Tibial nerve (tissue), 4 donors: ENCODE results near the gene EBF4. TPM values are rescaled to one million over a fixed set of nuclear protein-coding genes. Genes with fewer than 3 reads are reported as not detected.

ENCODE experiments used
- DNase-seq, 2 donors: peaks; one replicate each; pipeline ENCODE4 v3.0.0-alpha.2; 2019; ENCODE audit warnings: low spot score in 2 of 2
- H3K27ac ChIP-seq, 4 donors: fragments of 200-600 bp; sonication (generic) in 3 of 4; one replicate each; pipeline ENCODE4 v1.5.1; 2017 to 2019; ENCODE audit warnings: mild to moderate bottlenecking in 1 of 4
- H3K27me3 ChIP-seq, 2 donors: fragments of 200-600 bp; sonication (generic) in 1 of 2; one replicate each; pipeline versions ENCODE4 v1.5.1 to v1.6.0; 2017 to 2019
- H3K36me3 ChIP-seq, 3 donors: fragments of 200-600 bp; sonication (generic); one replicate each; pipeline ENCODE4 v1.5.1; 2018 to 2019
- H3K4me1 ChIP-seq, 4 donors: fragments of 200-600 bp; sonication (generic) in 3 of 4; one replicate each; pipeline ENCODE4 v1.5.1; 2017 to 2019
- H3K4me3 ChIP-seq, 4 donors: fragments of 200-600 bp; sonication (generic) in 3 of 4; one replicate each; pipeline ENCODE4 v1.5.1; 2017 to 2019; ENCODE audit warnings: mild to moderate bottlenecking in 1 of 4, moderate library complexity in 1 of 4
- H3K9me3 ChIP-seq, 4 donors: fragments of 200-600 bp; sonication (generic) in 3 of 4; one replicate each; pipeline ENCODE4 v1.5.1; 2017 to 2019
- EP300 ChIP-seq, 2 donors: sonication (generic); formaldehyde crosslinking; IDR thresholded peaks; one replicate each; pipeline ENCODE4 v1.6.1; 2017; ENCODE audit warnings: antibody characterized with exemption in 2 of 2, mild to moderate bottlenecking in 1 of 2
- POLR2A ChIP-seq, 2 donors: fragments of 450-650 bp; IDR thresholded peaks; one replicate each; pipeline ENCODE4 v1.6.1; 2017; ENCODE audit warnings: antibody characterized with exemption in 2 of 2, mild to moderate bottlenecking in 2 of 2, moderate library complexity in 2 of 2
- WGBS, 2 donors: methylation state at CpG; one replicate each; pipeline ENCODE4 v1.1.5; 2018; 5-methylcytosine and 5-hydroxymethylcytosine counted together
- total RNA-seq, 4 donors: library from RNA; depleted of rRNA; stranded (reverse); fragments of >200 nt; gene quantifications; one replicate each; pipeline ENCODE4 v1.1.0, GENCODE V29; 2016
- TF ChIP-seq, protein P1 (sequence below), 5 experiments: fragments of 200-600 bp in 3 of 5; fragments of 450-650 bp in 2 of 5; sonication (generic) in 3 of 5; IDR thresholded peaks; one replicate each; pipeline ENCODE4 v1.5.1; 2016 to 2019; ENCODE audit warnings: antibody characterized with exemption in 5 of 5, mild to moderate bottlenecking in 3 of 5, moderate library complexity in 2 of 5

The EBF4 gene
- total RNA-seq, 4 donors from 2014 or later: 4.8 to 17.5 (median 10.4) TPM

DNA sequence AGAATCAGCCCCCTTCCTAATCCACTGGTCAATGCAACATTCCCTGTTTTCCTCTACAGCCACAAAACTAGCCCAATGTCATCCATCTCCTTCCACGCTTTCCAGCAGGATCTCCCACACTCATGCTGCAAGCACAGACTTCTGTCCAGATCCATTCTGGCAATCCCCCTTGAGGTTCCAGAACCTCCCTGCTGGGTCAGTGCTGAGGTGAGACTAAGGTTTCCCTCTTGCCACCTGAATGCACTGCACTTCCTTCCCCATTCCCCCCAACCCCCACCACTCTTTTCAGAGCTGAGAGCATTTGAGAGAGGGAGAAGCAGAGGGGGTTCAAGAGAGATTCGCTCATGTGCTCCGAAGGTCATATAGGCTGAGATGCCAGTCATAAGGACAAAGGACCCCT is 43.9 kb downstream of the EBF4 start:
- H3K27ac ChIP-seq: no peak overlapping the region
- DNase-seq: no peak
- WGBS, 2 donors: 94 to 100% methylated on average over 3 of the region's 3 CpGs
- peaks cover 0 to 19% (median 0%) of the 10 kb centered on the region in 3 donors for H3K36me3 ChIP-seq
- H3K4me3 ChIP-seq: no peak overlapping the region
- H3K4me1 ChIP-seq: no peaks in the 10 kb centered on the region
- peaks cover 0 to 20% (median 2%) of the 10 kb centered on the region in 4 donors for H3K9me3 ChIP-seq
- no peaks in the 10 kb centered on the region for H3K27me3 ChIP-seq
- TF ChIP-seq, protein P1, sequence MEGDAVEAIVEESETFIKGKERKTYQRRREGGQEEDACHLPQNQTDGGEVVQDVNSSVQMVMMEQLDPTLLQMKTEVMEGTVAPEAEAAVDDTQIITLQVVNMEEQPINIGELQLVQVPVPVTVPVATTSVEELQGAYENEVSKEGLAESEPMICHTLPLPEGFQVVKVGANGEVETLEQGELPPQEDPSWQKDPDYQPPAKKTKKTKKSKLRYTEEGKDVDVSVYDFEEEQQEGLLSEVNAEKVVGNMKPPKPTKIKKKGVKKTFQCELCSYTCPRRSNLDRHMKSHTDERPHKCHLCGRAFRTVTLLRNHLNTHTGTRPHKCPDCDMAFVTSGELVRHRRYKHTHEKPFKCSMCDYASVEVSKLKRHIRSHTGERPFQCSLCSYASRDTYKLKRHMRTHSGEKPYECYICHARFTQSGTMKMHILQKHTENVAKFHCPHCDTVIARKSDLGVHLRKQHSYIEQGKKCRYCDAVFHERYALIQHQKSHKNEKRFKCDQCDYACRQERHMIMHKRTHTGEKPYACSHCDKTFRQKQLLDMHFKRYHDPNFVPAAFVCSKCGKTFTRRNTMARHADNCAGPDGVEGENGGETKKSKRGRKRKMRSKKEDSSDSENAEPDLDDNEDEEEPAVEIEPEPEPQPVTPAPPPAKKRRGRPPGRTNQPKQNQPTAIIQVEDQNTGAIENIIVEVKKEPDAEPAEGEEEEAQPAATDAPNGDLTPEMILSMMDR (IDR thresholded peaks at IDR 0.05): no peak

DNA sequence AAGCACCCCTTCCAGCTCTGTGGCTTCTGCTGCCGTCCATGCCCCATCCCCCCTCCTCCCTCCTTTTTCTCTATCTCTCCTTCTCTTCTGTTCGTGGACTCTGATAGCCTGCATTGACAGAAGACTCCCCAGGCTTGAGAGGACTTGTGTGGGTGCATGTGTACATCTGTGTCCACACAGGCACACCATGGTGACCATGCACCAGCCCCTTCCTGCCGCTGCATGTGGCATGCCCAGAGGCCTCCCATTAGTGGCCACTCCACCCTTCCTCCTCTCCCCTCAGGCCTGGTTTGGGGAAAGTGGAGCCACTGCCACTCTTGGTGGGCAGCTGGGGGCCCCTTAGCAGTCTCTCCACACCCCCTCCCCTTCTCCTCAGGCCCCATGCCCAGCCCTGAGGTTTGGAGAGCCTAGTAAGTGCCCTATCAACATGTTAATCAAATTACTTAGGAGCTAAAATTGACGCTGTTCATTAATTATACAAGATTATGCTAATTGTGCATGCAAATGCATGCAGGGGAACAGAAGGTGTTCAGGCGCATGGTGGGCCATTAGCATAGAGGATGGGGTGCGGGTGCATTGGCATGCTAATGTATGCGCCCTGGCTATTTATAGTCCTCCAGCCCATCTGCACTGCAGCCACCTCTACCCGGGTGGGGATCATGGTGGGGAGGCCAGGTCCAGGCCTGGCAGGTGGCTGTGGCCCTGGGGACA is 45.9 kb downstream of the EBF4 start:
- H3K4me1 ChIP-seq: no peaks in the 10 kb centered on the region
- TF ChIP-seq POLR2A (IDR thresholded peaks at IDR 0.05) (no peak), EP300 (IDR thresholded peaks at IDR 0.05) (no peak)
- TF ChIP-seq, protein P1 (IDR thresholded peaks at IDR 0.05): no peak
- no peak overlapping the region for H3K4me3 ChIP-seq
- H3K27ac ChIP-seq: no peak overlapping the region
- H3K36me3 ChIP-seq: peaks cover 0 to 7% (median 0%) of the 10 kb centered on the region in 3 donors
- DNase-seq: no peak
- WGBS, 2 donors: 68 to 69% methylated on average over 8 of the region's 8 CpGs
- peaks cover 0 to 7% of the 10 kb centered on the region in 2 donors for H3K27me3 ChIP-seq
- no peaks in the 10 kb centered on the region for H3K9me3 ChIP-seq

DNA sequence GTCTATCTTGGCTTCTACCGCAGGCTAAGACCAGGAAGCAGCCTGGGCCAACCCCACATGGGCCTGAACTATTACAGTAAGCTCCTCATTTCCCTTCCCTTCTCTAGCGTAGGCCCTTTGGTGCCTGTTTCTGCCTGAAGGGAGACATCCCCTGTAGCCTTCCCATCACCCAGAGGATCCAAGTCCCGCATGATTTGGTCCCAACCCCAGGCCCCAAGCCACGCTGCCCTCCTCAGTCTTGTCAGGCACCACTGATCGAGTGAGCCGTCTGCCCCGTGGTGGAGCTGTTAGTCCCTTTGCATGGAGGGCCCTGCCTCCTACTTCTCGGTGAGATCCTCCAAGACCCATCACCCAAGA is 46.4 kb downstream of the EBF4 start:
- Histone ChIP-seq H3K27me3 (peaks cover 0 to 7% of the 10 kb centered on the region in 2 donors), H3K4me1 (no peaks in the 10 kb centered on the region), H3K9me3 (no peaks in the 10 kb centered on the region), H3K4me3 (no peak overlapping the region), H3K36me3 (peaks cover 0 to 7% (median 0%) of the 10 kb centered on the region in 3 donors), H3K27ac (no peak overlapping the region)
- no peak for TF ChIP-seq EP300 (IDR thresholded peaks at IDR 0.05)
- no peak for TF ChIP-seq POLR2A (IDR thresholded peaks at IDR 0.05)
- TF ChIP-seq, protein P1 (IDR thresholded peaks at IDR 0.05): no peak
- no peak for DNase-seq
- WGBS, 2 donors: 81 to 88% methylated on average over 8 of the region's 8 CpGs

DNA sequence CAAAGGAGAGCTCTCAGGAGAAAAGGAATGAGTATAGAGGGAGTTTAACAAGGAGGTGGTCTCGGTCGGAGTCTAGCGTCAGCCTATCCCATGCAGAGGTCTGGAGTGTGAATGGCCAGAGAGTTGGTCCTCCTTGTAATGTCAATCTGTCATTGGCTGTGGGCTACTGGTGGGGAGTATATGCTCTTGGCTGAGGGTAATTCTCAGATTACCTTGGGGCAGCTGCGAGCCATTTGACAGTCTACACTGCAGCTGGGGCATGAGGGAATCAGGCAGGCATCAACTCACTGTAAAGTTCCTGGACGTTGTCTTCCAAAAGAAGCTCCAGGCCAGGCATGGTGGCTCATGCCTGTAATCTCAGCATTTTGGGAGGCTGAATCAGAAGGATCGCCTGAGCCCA is 48.1 kb downstream of the EBF4 start:
- 52 to 62% methylated on average over 6 of the region's 6 CpGs for WGBS, 2 donors
- H3K27ac ChIP-seq: no peak overlapping the region
- H3K4me3 ChIP-seq: no peak overlapping the region
- no peaks in the 10 kb centered on the region for H3K9me3 ChIP-seq
- TF ChIP-seq EP300 (IDR thresholded peaks at IDR 0.05) (no peak), POLR2A (IDR thresholded peaks at IDR 0.05) (no peak)
- TF ChIP-seq, protein P1 (IDR thresholded peaks at IDR 0.05): no peak
- H3K36me3 ChIP-seq: no peaks in the 10 kb centered on the region
- no peaks in the 10 kb centered on the region for H3K4me1 ChIP-seq
- no peak for DNase-seq
- peaks cover 0 to 7% of the 10 kb centered on the region in 2 donors for H3K27me3 ChIP-seq

DNA sequence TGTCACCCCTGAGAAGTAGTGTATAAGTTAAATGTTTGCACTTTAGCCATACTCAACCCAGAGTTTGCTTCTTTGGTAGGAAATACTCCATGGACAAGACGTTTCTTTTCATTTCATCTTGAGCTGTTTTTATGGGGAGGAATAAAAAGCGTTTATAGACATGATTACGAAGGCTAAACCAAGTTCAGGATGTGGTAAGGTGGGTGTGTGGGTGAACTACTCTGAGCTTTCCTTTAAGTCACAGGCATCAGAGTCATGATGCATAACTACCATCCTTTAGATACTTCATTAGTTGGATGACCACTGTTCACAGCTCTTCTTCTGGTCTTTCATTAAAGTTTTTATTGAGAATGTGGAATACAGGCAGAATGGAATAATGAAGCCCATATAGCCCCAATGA is 48.9 kb downstream of the EBF4 start:
- Histone ChIP-seq H3K9me3 (no peaks in the 10 kb centered on the region), H3K4me3 (no peak overlapping the region), H3K27me3 (peaks cover 0 to 7% of the 10 kb centered on the region in 2 donors), H3K27ac (no peak overlapping the region), H3K4me1 (no peaks in the 10 kb centered on the region), H3K36me3 (no peaks in the 10 kb centered on the region)
- TF ChIP-seq, protein P1 (IDR thresholded peaks at IDR 0.05): no peak
- TF ChIP-seq EP300 (IDR thresholded peaks at IDR 0.05) (no peak), POLR2A (IDR thresholded peaks at IDR 0.05) (no peak)
- no peak for DNase-seq
- 58 to 66% methylated on average over 3 of the region's 3 CpGs for WGBS, 2 donors
